PC-3 (cell line): ENCODE measurements around the gene SLC8A1.

Experiments used
- EZH2 ChIP-seq: fragments of 300-600 bp; sonication (generic); IDR thresholded peaks from one replicate; pipeline ENCODE4 v1.6.1; 2017; ENCODE audit warnings: antibody characterized with exemption, mild to moderate bottlenecking, low read length; ENCODE audit not compliant: unreplicated experiment
- TF ChIP-seq, protein P1 (sequence below): fragments of 300-600 bp; sonication (generic); conservative IDR thresholded peaks from 2 replicates; pipeline ENCODE4 v1.5.1; 2017; ENCODE audit warnings: antibody characterized with exemption, low read depth, mild to moderate bottlenecking, low read length

DNA sequence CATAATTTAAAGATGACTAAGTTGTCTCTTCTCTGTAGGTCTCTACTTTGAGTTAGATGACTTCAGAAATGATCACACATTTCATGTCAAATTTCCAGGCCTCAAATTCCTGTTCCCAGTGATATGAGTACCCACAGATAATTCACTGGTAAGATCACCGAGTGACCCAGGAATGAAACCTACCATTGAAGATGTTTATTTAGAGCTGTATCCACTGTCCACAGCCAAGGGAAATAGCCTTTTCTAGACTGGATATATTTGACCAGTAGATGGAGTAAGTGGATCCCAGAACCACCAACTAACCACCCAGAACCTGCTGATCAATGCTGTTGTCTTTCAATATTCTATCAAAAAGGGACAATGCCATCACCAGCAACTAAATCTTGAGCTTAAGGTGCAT lies 238.8 kb downstream of the SLC8A1 start:
- TF ChIP-seq, protein P1, sequence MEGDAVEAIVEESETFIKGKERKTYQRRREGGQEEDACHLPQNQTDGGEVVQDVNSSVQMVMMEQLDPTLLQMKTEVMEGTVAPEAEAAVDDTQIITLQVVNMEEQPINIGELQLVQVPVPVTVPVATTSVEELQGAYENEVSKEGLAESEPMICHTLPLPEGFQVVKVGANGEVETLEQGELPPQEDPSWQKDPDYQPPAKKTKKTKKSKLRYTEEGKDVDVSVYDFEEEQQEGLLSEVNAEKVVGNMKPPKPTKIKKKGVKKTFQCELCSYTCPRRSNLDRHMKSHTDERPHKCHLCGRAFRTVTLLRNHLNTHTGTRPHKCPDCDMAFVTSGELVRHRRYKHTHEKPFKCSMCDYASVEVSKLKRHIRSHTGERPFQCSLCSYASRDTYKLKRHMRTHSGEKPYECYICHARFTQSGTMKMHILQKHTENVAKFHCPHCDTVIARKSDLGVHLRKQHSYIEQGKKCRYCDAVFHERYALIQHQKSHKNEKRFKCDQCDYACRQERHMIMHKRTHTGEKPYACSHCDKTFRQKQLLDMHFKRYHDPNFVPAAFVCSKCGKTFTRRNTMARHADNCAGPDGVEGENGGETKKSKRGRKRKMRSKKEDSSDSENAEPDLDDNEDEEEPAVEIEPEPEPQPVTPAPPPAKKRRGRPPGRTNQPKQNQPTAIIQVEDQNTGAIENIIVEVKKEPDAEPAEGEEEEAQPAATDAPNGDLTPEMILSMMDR = peak; percentile 73
- TF ChIP-seq EZH2 = no peak
